Upper lobe of left lung (tissue), 6 donors: ENCODE results near the gene QDPR. TPM values are rescaled to one million over a fixed set of nuclear protein-coding genes. Genes with fewer than 3 reads are reported as not detected.

Experiments
- ATAC-seq, 2 donors: fragments of 200-7000 bp; cut with Tn5 transposase; one replicate each; pipeline ENCODE4 v1.9.1; 2022; ENCODE audit warnings: mild to moderate bottlenecking in 2 of 2, moderate library complexity in 2 of 2; ENCODE audit not compliant: low FRiP score in 2 of 2
- DNase-seq, 2 donors: peaks; one replicate each; pipeline ENCODE4 v3.0.0-alpha.2; 2019 to 2020
- H3K27ac ChIP-seq, 4 donors: fragments of 200-600 bp; sonication (generic); one replicate each; pipeline ENCODE4 v1.5.1; 2016 to 2019
- H3K27me3 ChIP-seq, 4 donors: fragments of 200-600 bp; sonication (generic); one replicate each; pipeline ENCODE4 v1.5.1; 2017 to 2019
- H3K36me3 ChIP-seq, 4 donors: fragments of 200-600 bp; sonication (generic); one replicate each; pipeline ENCODE4 v1.5.1; 2016 to 2019
- H3K4me1 ChIP-seq, 4 donors: fragments of 200-600 bp; sonication (generic); one replicate each; pipeline ENCODE4 v1.5.1; 2018 to 2019
- H3K4me3 ChIP-seq, 4 donors: fragments of 200-600 bp; sonication (generic); one replicate each; pipeline ENCODE4 v1.5.1; 2017 to 2019; ENCODE audit warnings: mild to moderate bottlenecking in 2 of 4, moderate library complexity in 1 of 4
- H3K9me3 ChIP-seq, 4 donors: fragments of 200-600 bp; sonication (generic); one replicate each; pipeline ENCODE4 v1.5.1; 2018 to 2019
- CTCF ChIP-seq, 6 experiments: fragments of 450-650 bp in 4 of 6; fragments of 200-600 bp in 2 of 6; sonication (generic) in 2 of 6; IDR thresholded peaks; one replicate each; pipeline ENCODE4 v1.5.1; 2016 to 2019; ENCODE audit warnings: antibody characterized with exemption in 6 of 6
- EP300 ChIP-seq, 4 donors: sonication (generic); formaldehyde crosslinking; IDR thresholded peaks; one replicate each; pipeline ENCODE4 v1.5.1; 2017; ENCODE audit warnings: antibody characterized with exemption in 4 of 4, control low read depth in 2 of 4
- POLR2A ChIP-seq, 4 donors: fragments of 450-650 bp; IDR thresholded peaks; one replicate each; pipeline ENCODE4 v1.5.1; 2016 to 2017; ENCODE audit warnings: antibody characterized with exemption in 4 of 4, mild to moderate bottlenecking in 2 of 4
- POLR2AphosphoS5 ChIP-seq, 2 donors: sonication (generic); formaldehyde crosslinking; IDR thresholded peaks; one replicate each; pipeline ENCODE4 v1.5.1; 2017; ENCODE audit warnings: antibody characterized with exemption in 2 of 2
- WGBS, 2 donors: methylation state at CpG; one replicate each; pipeline ENCODE4 v1.1.5; 2017 to 2018; 5-methylcytosine and 5-hydroxymethylcytosine counted together
- total RNA-seq, 6 donors: library from RNA; depleted of rRNA in 4 of 6; stranded (reverse); fragments of >200 nt in 4 of 6; gene quantifications; one replicate each; pipeline versions ENCODE4 v1.1.0 to v1.2.1, GENCODE V29; 2016 to 2021
- donor health status: DM: no; HTN: no; CAD: no; lungs with moderate emphysema.
- donor health status: DM: no; HTN: yes; CAD: no; lungs with severe emphysema.

QDPR gene
- total RNA-seq, 6 donors from 2014 or later = 16.3 to 48.4 (median 22.7) TPM

GRCh38 chr4:17469931-17470674 is 41.8 kb downstream of the QDPR start:
- Histone ChIP-seq H3K36me3 (no peaks in the 10 kb centered on the region), H3K9me3 (no peaks in the 10 kb centered on the region), H3K4me3 (no peak overlapping the region), H3K27ac (no peak overlapping the region), H3K4me1 (no peaks in the 10 kb centered on the region), H3K27me3 (no peaks in the 10 kb centered on the region)
- TF ChIP-seq POLR2AphosphoS5 (IDR thresholded peaks at IDR 0.05) (no peak), CTCF (IDR thresholded peaks at IDR 0.05) (no peak), EP300 (IDR thresholded peaks at IDR 0.05) (no peak), POLR2A (IDR thresholded peaks at IDR 0.05) (no peak)
- 75 to 79% methylated on average over 10 to 11 of the region's 11 CpGs for WGBS, 2 donors
- ATAC-seq = no peak
- no peak for DNase-seq

- 44 to 69% methylated on average over 9 of the region's 9 CpGs for WGBS, 2 donors
- Histone ChIP-seq H3K27me3 (no peaks in the 10 kb centered on the region), H3K4me3 (no peak overlapping the region), H3K9me3 (no peaks in the 10 kb centered on the region), H3K36me3 (no peaks in the 10 kb centered on the region), H3K27ac (no peak overlapping the region), H3K4me1 (no peaks in the 10 kb centered on the region)
- no peak for DNase-seq
- peak in 1 of 2 donors; percentile 38 for ATAC-seq
- TF ChIP-seq EP300 (IDR thresholded peaks at IDR 0.05) (no peak), POLR2AphosphoS5 (IDR thresholded peaks at IDR 0.05) (no peak), POLR2A (IDR thresholded peaks at IDR 0.05) (no peak), CTCF (IDR thresholded peaks at IDR 0.05) (peak in 2 of 6 experiments; percentile 24 to 45)
Observed at GRCh38 chr4:17468619-17469221, 43.2 kb downstream of the QDPR start.

GRCh38 chr4:17463606-17464005 is 48.3 kb downstream of the QDPR start:
- 68 to 89% methylated on average over 1 of the region's 1 CpG for WGBS, 2 donors
- Histone ChIP-seq H3K27ac (no peak overlapping the region), H3K9me3 (no peaks in the 10 kb centered on the region), H3K27me3 (no peaks in the 10 kb centered on the region), H3K36me3 (no peaks in the 10 kb centered on the region), H3K4me1 (no peaks in the 10 kb centered on the region), H3K4me3 (no peak overlapping the region)
- TF ChIP-seq EP300 (IDR thresholded peaks at IDR 0.05) = no peak
- TF ChIP-seq POLR2AphosphoS5 (IDR thresholded peaks at IDR 0.05) = no peak
- no peak for TF ChIP-seq POLR2A (IDR thresholded peaks at IDR 0.05)
- no peak for TF ChIP-seq CTCF (IDR thresholded peaks at IDR 0.05)
- ATAC-seq (peak in 1 of 2 donors; percentile 87), DNase-seq (peak in 1 of 2 donors; percentile 26)

GRCh38 chr4:17450269-17450804 is 61.6 kb downstream of the QDPR start:
- TF ChIP-seq POLR2AphosphoS5 (IDR thresholded peaks at IDR 0.05) (no peak), EP300 (IDR thresholded peaks at IDR 0.05) (no peak), POLR2A (IDR thresholded peaks at IDR 0.05) (no peak), CTCF (IDR thresholded peaks at IDR 0.05) (no peak)
- Histone ChIP-seq H3K27me3 (no peaks in the 10 kb centered on the region), H3K36me3 (no peaks in the 10 kb centered on the region), H3K4me1 (peaks cover 0 to 7% (median 1%) of the 10 kb centered on the region in 4 donors), H3K9me3 (no peaks in the 10 kb centered on the region), H3K27ac (no peak overlapping the region), H3K4me3 (no peak overlapping the region)
- ATAC-seq (no peak), DNase-seq (no peak)
- WGBS, 2 donors = 42 to 48% methylated on average over 1 of the region's 1 CpG
